Lower lobe of right lung (tissue), 2 donors: ENCODE data around the gene MAP3K5. TPM values are rescaled to one million over a fixed set of nuclear protein-coding genes. Genes with fewer than 3 reads are reported as not detected.

Source experiments
- ATAC-seq, 2 donors: fragments of 200-7000 bp; cut with Tn5 transposase; one replicate each; pipeline ENCODE4 v1.9.1; 2020 to 2022; ENCODE audit warnings: mild to moderate bottlenecking in 2 of 2, moderate library complexity in 2 of 2
- DNase-seq: peaks from one replicate; pipeline ENCODE4 v3.0.0-alpha.2; 2020
- H3K27ac ChIP-seq: fragments of 200-600 bp; one replicate; pipeline ENCODE4 v1.8.0; 2022
- H3K27me3 ChIP-seq: fragments of 200-600 bp; one replicate; pipeline ENCODE4 v1.8.0; 2022; ENCODE audit warnings: low read depth
- H3K36me3 ChIP-seq: fragments of 200-600 bp; one replicate; pipeline ENCODE4 v1.8.0; 2022; ENCODE audit warnings: mild to moderate bottlenecking
- H3K4me1 ChIP-seq: fragments of 200-600 bp; one replicate; pipeline ENCODE4 v1.8.0; 2022
- H3K4me3 ChIP-seq: fragments of 200-600 bp; one replicate; pipeline ENCODE4 v1.8.0; 2022; ENCODE audit warnings: mild to moderate bottlenecking
- H3K9me3 ChIP-seq: fragments of 200-600 bp; one replicate; pipeline ENCODE4 v1.8.0; 2022
- CTCF ChIP-seq: fragments of 200-600 bp; IDR thresholded peaks from one replicate; pipeline ENCODE4 v1.8.0; 2022; ENCODE audit warnings: antibody characterized with exemption, mild to moderate bottlenecking
- intact Hi-C: fragments of 100-400 bp; cut with DNase I; formaldehyde crosslinking; loops from one replicate; pipeline ENCODE4 v1.11.0; 2022
- total RNA-seq: library from RNA; stranded (reverse); fragmentation: NEBNext Ultra II Directional; extraction: Animal tissue kit (Norgen Biotek cat#: 25700); gene quantifications from one replicate; pipeline ENCODE4 v1.2.1, GENCODE V29; 2021
- donor health status: DM: no; HTN: yes; CAD: no; lungs with severe emphysema.

MAP3K5 gene
- total RNA-seq, 1 donor from 2014 or later: 32.0 TPM

GRCh38 chr6:136656121-136656520 is 136.2 kb downstream of the MAP3K5 start:
- H3K36me3 ChIP-seq: peaks cover 20% of the 10 kb centered on the region
- no peaks in the 10 kb centered on the region for H3K27me3 ChIP-seq
- H3K9me3 ChIP-seq: no peaks in the 10 kb centered on the region
- H3K27ac ChIP-seq: no peak overlapping the region
- ATAC-seq: no peak
- no peak overlapping the region for H3K4me3 ChIP-seq
- H3K4me1 ChIP-seq: no peaks in the 10 kb centered on the region
- DNase-seq: no peak
- no peak for TF ChIP-seq CTCF
- intact Hi-C loops: no loop called here

- Histone ChIP-seq H3K9me3 (no peaks in the 10 kb centered on the region), H3K27ac (no peak overlapping the region), H3K4me1 (no peaks in the 10 kb centered on the region), H3K36me3 (peaks cover 24% of the 10 kb centered on the region), H3K27me3 (no peaks in the 10 kb centered on the region), H3K4me3 (no peak overlapping the region)
- DNase-seq (no peak), ATAC-seq (peak in 1 of 2 donors; percentile 65)
- TF ChIP-seq CTCF: no peak
- intact Hi-C loops: no loop called here
These were observed 136.8 kb downstream of the MAP3K5 start for GRCh38 chr6:136655239-136656014.

DNA sequence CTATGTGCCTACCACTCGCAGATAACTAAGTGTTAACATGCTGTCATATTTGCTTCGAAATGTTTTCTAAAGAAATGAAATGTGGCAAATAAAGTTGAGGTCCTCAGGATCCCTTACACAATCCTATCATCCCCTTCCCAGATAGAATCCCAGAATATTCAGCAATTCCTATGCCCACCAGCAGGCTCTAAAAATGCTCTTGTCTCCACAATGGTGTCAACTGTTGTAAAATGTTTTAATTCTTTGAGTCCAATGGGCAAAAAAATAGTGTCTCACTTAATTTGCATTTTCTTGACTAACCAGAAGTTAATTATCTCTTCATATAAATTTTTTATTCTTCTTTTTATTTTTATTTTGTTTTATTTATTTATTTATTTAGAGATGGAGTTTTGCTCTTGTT is 138.2 kb downstream of the MAP3K5 start:
- DNase-seq: no peak
- H3K36me3 ChIP-seq: peaks cover 26% of the 10 kb centered on the region
- no peak for TF ChIP-seq CTCF
- H3K27me3 ChIP-seq: no peaks in the 10 kb centered on the region
- ATAC-seq: no peak
- intact Hi-C loops: no loop called here
- no peaks in the 10 kb centered on the region for H3K4me1 ChIP-seq
- no peak overlapping the region for H3K4me3 ChIP-seq
- no peaks in the 10 kb centered on the region for H3K9me3 ChIP-seq
- no peak overlapping the region for H3K27ac ChIP-seq

DNA sequence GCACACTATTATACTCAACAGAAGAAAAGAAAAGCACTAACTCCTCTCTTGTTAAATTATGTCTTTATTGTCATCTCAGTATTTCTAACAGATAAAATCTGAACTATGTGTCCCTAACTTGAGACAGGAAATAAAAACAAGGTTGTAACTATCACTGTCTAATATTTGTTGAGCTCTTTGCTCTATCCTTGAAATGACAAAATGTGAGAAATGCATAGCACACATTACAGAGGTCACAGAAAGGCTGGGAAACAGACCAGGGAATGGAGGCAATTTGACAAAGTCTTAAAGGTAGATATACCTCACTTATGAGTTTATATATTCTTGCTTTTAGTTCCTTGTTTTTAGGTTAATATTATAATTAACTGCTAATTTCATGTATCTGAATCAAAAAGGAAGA is 139.6 kb downstream of the MAP3K5 start:
- Histone ChIP-seq H3K4me3 (no peak overlapping the region), H3K36me3 (peaks cover 13% of the 10 kb centered on the region), H3K27ac (no peak overlapping the region), H3K9me3 (no peaks in the 10 kb centered on the region), H3K27me3 (no peaks in the 10 kb centered on the region), H3K4me1 (peaks cover 6% of the 10 kb centered on the region)
- ATAC-seq (peak in 1 of 2 donors; percentile 40), DNase-seq (no peak)
- intact Hi-C loops: no loop called here
- no peak for TF ChIP-seq CTCF

- ATAC-seq: peak in 1 of 2 donors; percentile 65
- Histone ChIP-seq H3K27ac (no peak overlapping the region), H3K4me3 (no peak overlapping the region), H3K9me3 (no peaks in the 10 kb centered on the region), H3K36me3 (peaks cover 7% of the 10 kb centered on the region), H3K27me3 (no peaks in the 10 kb centered on the region), H3K4me1 (peaks cover 11% of the 10 kb centered on the region)
- no peak for DNase-seq
- intact Hi-C loops: no loop called here
- no peak for TF ChIP-seq CTCF
These were observed 140.3 kb downstream of the MAP3K5 start for GRCh38 chr6:136651982-136652381.
